HG03066 (cell line): Measurements from ENCODE around the gene LDB2.

Experiments used
- ATAC-seq: cut with Tn5 transposase; IDR thresholded peaks from one replicate; pipeline ENCODE4 v1.9.1; 2021; ENCODE audit warnings: low read depth; ENCODE audit not compliant: unreplicated experiment

LDB2 gene

DNA sequence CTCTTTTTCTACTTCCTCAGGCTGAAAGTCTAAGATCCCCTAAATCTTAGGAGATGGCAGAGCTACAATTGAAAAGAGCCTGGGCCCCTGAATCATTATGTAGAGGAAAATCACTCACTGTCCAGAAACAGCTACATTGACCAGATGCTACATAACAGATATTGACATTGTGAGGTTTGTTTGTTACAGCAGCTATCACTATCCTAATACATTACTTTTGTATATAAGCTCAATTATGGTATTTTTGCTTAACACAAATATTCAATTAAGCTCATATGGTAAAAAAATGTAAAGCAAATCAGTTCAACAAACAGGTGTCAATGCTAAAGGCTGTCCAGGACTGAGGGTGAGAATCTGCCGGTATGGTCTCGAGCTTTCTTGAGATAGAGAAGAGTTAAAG lies 89.4 kb downstream of the LDB2 start:
- ATAC-seq = no peak

DNA sequence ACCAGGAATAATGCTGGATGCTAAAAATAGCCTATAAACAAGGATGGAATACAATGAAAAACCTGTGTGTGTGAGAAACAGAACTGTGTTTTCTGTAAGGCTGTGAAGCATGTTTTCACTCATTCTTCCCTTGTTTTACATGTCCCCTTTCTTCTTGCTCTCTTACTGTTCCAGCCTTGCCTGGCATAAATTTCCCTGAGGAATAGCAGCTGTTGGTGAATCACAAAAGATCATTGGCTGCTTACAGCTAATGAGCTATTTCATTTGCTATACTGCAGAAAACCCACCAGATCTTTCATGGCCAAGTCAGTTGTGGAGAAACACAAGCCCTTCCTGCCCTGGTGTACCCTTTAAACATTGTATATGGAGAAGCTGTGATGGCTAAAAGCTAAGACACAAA lies 91.1 kb downstream of the LDB2 start:
- no peak for ATAC-seq

- ATAC-seq = no peak
Observed at GRCh38 chr4:16804581-16804980, 93.9 kb downstream of the LDB2 start.

DNA sequence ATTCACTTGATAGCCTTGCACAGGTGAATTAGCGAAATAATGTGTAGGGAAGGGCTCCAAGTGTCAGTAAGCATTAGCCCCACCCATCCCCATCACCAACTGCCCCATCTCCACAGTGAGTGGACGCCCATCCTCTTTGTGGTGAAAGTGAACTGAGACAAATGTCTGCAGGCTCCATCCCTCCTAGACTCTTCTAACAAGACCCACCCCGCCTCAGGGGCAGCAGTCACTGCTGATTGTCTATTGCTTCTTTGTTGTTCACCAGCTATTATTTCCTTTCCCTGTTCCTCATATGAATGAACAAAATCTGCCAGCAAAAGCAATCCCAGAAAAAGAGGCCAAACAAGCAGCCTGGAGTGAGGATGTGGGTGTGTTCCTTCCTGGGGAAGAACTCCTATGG lies 96.4 kb downstream of the LDB2 start:
- no peak for ATAC-seq

DNA sequence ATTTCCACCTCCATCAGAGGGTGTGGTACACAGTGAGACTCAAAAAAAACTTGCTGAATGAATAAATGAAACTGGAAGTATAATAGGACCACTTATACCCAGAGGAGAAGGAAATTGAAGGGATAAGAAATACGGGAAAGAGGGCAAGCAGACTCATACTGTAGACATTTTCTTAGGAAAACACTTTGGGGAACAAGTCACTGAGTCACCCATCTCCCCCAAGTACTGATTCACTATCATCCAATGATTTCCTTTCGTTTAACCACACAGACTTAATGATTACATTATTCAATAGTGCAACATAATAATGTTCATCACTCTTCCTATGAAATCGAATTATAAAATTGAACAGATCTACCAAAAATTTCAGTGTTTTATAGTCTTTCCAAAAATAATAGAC lies 97.1 kb downstream of the LDB2 start:
- no peak for ATAC-seq

DNA sequence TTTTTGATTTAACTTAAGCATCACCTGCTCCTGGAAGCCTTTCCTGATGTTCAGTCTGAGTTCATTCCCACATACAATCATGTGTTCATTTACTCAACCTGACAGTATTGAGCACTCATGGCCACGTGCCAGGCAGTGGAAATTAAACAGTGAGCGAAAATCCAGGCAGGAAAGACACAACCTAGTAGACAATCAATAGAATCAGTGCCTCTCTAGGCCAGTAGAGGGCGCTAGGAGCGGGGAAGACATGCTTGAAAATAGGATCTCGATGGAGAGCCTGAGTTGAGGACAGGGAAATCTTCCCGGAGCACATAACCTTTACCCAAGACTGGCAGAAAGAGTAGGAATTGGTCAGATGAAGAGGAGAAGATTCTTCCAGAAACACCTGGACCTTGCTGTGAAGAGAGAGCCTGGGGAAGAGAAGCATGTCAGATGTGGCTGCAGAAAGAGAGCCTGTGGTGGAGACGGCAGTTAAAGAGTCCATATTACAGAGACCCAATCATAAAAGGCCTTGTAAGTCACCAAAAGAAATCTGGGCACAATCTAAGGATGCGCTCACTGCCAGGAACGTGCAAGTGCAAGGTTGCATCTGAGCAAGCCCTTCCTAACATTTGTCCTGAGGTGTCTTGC lies 103.5 kb downstream of the LDB2 start:
- no peak for ATAC-seq

- no peak for ATAC-seq
Observed at GRCh38 chr4:16791460-16791859, 107.0 kb downstream of the LDB2 start.

DNA sequence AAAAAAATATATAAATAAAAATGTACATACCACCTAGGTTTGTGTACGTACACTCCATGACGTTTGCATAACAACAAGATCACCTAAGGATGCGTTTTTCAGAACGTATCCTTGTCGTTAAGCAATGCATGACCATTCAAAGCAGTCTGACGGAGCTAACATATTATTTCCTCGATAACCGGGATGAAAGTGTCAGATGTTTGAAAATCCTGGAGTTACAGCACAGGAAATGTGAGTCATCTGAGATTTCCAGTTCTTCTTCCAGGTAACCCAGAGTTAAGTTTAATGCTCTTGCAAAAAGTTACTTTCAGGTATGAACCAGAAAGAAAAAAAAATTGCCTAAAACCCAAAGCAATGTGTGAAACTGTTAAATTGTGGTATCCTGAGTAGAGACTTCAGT lies 107.9 kb downstream of the LDB2 start:
- ATAC-seq = no peak

- no peak for ATAC-seq
Observed at GRCh38 chr4:16788868-16789267, 109.6 kb downstream of the LDB2 start.

DNA sequence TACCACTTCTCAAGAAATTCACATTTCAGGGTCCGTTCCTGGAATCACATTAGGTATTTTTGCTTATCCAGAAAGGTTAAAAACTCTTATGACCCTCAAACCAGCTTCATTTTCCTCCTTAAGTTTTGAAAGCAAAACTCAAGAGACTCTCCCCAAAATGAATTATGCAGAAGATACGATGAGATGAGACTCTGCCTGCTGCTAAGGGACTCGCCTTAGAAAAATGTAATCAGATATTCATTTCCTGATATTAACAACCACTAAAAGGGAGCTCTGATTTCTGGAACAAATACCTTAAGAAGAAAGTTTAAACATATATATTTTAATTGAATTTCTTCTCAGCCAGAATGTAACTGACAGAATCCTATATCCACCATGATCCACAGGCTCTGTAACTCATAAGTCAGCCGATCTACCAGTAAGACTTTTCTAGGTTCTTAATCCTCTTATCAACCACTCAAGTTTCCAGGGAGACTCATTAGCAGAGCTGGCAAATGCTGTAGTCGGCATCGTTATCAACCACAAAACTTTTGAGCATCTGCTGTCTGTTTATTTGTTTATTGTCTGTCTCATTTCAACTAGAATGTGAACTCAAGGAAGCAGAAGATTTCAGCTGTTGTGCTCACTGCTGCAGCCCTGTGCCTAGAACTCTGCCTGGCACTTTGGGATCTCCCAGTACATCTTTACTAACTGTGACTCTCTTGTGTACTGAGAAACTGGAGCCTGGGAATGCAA lies 112.5 kb downstream of the LDB2 start:
- no peak for ATAC-seq

GRCh38 chr4:16783119-16783518 lies 115.3 kb downstream of the LDB2 start:
- ATAC-seq = no peak

- ATAC-seq = no peak
Observed at GRCh38 chr4:16779028-16779675, 119.3 kb downstream of the LDB2 start.

DNA sequence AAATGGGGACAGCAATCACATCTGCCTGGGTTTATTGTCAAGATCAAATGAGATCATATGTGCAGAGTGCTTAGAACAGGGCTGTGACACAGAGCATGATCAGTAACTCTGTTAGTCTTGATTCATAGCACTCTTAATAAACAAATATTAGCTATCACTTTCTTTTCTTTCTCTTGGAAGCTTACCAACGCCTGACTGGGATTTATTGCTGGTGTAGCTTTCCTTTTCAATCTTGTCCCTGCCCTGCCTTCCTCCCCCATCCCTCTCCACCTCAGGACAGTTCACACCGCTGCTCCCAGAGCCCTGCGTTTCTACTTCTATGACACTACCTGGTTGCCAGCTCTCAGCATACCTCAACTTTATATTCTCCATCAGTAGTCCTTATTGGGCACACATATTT lies 120.7 kb downstream of the LDB2 start:
- ATAC-seq = no peak

DNA sequence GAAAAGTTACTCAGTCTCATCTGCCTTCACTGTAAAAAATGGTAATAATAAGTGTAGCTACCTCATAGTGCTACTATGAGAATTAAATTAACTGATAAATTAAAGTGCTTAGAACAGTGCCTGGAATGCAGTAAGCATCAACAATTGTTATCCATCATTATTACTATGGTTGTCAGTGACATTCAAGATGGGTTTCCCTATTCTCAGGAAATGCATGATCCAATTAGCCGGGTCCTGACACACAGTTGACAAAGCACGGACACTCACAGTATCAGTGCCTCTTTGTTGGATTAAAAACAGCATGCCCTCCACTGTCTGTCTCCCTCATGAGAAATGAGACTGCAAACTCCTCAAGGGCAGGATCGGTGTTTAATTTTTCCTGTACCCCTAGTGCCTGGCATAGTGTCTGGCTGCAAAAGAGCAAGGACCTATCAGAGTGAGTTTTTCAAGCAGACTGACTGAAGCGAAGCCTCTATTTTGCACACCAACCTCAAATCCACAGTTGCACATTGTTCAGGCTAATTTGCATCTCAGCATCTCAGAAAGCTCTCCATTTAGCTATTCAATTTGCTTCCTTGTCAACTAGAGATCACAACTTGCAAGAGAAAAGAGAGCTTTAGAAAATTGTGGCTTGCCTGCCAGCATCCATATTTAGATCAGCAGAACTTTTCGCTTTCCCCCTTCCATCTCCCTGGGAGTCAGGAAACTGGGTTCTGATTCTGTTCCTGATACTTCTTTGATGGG lies 122.9 kb downstream of the LDB2 start:
- no peak for ATAC-seq

GRCh38 chr4:16772366-16772850 lies 126.0 kb downstream of the LDB2 start:
- no peak for ATAC-seq

DNA sequence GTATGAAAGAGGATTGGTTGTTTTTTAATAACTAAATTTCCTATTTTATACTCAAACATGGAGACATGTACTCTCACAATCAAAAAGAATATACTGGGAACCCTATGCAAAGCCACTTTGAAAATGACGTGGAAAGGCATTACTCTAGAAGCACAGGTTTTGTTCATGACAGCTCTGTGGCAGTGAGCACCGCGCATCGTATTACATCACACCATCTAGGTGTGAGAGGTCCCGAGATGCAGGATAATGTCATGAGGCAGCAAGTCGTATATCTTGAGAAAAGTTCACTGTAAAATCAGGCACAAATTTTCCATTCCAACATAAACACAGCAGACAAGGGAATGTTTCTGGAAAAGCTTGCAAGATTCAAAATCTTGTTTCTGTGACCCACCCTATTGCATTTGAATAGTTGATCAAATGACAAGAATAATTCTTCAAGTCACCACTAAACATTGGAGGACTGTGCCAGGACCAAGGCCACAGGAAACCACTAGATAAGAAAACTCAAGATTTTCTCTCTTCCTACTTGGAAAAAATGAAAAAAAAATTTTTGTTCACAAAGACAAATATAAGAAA lies 127.6 kb downstream of the LDB2 start:
- no peak for ATAC-seq

- ATAC-seq = no peak
Observed at GRCh38 chr4:16767861-16768260, 130.6 kb downstream of the LDB2 start.

- no peak for ATAC-seq
Observed at GRCh38 chr4:16767251-16767650, 131.2 kb downstream of the LDB2 start.

DNA sequence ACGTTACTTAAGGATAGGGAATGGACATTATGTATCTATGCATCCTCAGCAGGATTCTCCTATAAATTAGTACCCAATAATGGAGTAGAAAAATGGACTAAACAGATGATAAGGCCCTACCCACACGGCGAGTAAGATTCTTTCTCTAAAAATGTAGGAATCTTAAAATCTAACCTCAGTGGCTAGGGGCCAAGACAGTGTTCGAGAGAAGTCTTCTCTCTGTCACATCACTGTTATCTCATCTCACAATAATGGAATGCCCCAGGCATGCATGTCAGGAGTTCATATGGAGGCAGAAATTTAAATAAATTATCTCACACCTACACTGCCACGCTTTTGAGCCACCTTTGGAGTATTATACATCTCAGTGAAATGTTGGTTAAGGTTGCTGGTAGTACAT lies 132.9 kb downstream of the LDB2 start:
- ATAC-seq = no peak

- no peak for ATAC-seq
Observed at GRCh38 chr4:16764622-16765021, 133.8 kb downstream of the LDB2 start.
